Spleen (tissue), 7 donors: Measurements from ENCODE around the gene AADACL3.

Source experiments
- POLR2A ChIP-seq, 3 donors: fragments of 450-650 bp; IDR thresholded peaks; one replicate each; pipeline ENCODE4 v1.5.1; 2017; ENCODE audit warnings: antibody characterized with exemption in 3 of 3, mild to moderate bottlenecking in 1 of 3
- TF ChIP-seq, protein P1 (sequence below), 11 experiments: fragments of 200-600 bp in 7 of 11; fragments of 450-650 bp in 4 of 11; sonication (generic) in 4 of 11; IDR thresholded peaks in 8 of 11; conservative IDR thresholded peaks in 3 of 11; 1 replicate in 7 of 11; 2 replicates in 4 of 11; pipeline versions ENCODE4 v1.4.0 to v1.8.0; 2016 to 2021; ENCODE audit warnings: antibody characterized with exemption in 11 of 11, inconsistent platforms in 4 of 11, mild to moderate bottlenecking in 1 of 11
- donor health status: DM: no; HTN: no; CAD: no; lungs with moderate emphysema.
- donor health status: DM: no; HTN: no; CAD: no.
- donor health status: DM: no; HTN: no; CAD: no.

DNA sequence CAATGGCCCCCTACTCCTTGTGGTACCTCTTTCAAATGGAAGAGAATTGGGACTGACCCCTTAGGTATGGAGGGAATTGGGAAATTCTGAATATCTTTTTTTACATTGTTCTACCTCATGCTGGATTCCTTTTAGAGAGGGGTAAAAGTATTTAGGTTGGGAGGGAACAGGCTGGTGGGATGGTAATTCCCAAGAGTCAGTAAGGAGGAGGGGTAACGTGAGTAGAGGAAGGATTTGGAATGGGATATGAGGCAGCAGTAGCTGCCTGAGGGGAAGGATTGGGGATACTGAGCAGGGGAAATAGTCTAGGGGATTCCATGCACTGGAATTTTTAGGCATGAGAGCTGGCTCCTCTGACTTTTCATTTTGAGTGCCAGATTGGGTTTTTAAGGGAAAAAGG, 3.8 kb upstream of the AADACL3 start:
- TF ChIP-seq, protein P1, sequence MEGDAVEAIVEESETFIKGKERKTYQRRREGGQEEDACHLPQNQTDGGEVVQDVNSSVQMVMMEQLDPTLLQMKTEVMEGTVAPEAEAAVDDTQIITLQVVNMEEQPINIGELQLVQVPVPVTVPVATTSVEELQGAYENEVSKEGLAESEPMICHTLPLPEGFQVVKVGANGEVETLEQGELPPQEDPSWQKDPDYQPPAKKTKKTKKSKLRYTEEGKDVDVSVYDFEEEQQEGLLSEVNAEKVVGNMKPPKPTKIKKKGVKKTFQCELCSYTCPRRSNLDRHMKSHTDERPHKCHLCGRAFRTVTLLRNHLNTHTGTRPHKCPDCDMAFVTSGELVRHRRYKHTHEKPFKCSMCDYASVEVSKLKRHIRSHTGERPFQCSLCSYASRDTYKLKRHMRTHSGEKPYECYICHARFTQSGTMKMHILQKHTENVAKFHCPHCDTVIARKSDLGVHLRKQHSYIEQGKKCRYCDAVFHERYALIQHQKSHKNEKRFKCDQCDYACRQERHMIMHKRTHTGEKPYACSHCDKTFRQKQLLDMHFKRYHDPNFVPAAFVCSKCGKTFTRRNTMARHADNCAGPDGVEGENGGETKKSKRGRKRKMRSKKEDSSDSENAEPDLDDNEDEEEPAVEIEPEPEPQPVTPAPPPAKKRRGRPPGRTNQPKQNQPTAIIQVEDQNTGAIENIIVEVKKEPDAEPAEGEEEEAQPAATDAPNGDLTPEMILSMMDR (IDR thresholded peaks at IDR 0.05 in 8 of 11, conservative IDR thresholded peaks at IDR 0.05 in 3 of 11) = no peak
- no peak for TF ChIP-seq POLR2A (IDR thresholded peaks at IDR 0.05)
